ENCODE measurements around the gene EXOC6B. TPM values are rescaled to one million over a fixed set of nuclear protein-coding genes. Genes with fewer than 3 reads are reported as not detected.
A peak's percentile ranks its signal among the peaks of the same experiment; 100 is the strongest.

Gene EXOC6B
- total RNA-seq, 1 donor from 2014 or later = 104 TPM

GRCh38 chr2:72176281-72176680, 649.6 kb downstream of the EXOC6B start:
- no peaks in the 10 kb centered on the region for H3K9me3 Mint-ChIP-seq
- H3K4me1 Mint-ChIP-seq = peaks cover 11% of the 10 kb centered on the region
- no peak for TF ChIP-seq CTCF (IDR thresholded peaks at IDR 0.05; ENCODE audit: unreplicated experiment)
- no peak overlapping the region for H3K4me3 Mint-ChIP-seq
- H3K36me3 Mint-ChIP-seq = peaks cover 62% of the 10 kb centered on the region
- H3K27ac Mint-ChIP-seq = no peak overlapping the region
- no peak for DNase-seq (ENCODE audit: low spot score in 2 of 2, unreplicated experiment in 2 of 2)
- no peaks in the 10 kb centered on the region for H3K27me3 Mint-ChIP-seq (ENCODE audit: low read depth)

GRCh38 chr2:72175636-72176035, 650.2 kb downstream of the EXOC6B start:
- no peaks in the 10 kb centered on the region for H3K27me3 Mint-ChIP-seq (ENCODE audit: low read depth)
- no peak overlapping the region for H3K4me3 Mint-ChIP-seq
- peaks cover 4% of the 10 kb centered on the region for H3K9me3 Mint-ChIP-seq
- H3K4me1 Mint-ChIP-seq = peaks cover 11% of the 10 kb centered on the region
- H3K27ac Mint-ChIP-seq = no peak overlapping the region
- no peak for DNase-seq (ENCODE audit: low spot score in 2 of 2, unreplicated experiment in 2 of 2)
- peaks cover 64% of the 10 kb centered on the region for H3K36me3 Mint-ChIP-seq
- TF ChIP-seq CTCF (IDR thresholded peaks at IDR 0.05; ENCODE audit: unreplicated experiment) = no peak

- TF ChIP-seq CTCF (IDR thresholded peaks at IDR 0.05; ENCODE audit: unreplicated experiment) = no peak
- peaks cover 56% of the 10 kb centered on the region for H3K36me3 Mint-ChIP-seq
- no peak overlapping the region for H3K4me3 Mint-ChIP-seq
- H3K27ac Mint-ChIP-seq = peak overlapping the region; percentile 81
- H3K27me3 Mint-ChIP-seq (ENCODE audit: low read depth) = no peaks in the 10 kb centered on the region
- peaks cover 11% of the 10 kb centered on the region for H3K4me1 Mint-ChIP-seq
- H3K9me3 Mint-ChIP-seq = peaks cover 11% of the 10 kb centered on the region
- DNase-seq (ENCODE audit: low spot score in 2 of 2, unreplicated experiment in 2 of 2) = no peak
Observed at GRCh38 chr2:72173640-72174321, 652.1 kb downstream of the EXOC6B start.

GRCh38 chr2:72172478-72172877, 653.4 kb downstream of the EXOC6B start:
- H3K4me3 Mint-ChIP-seq = no peak overlapping the region
- H3K27ac Mint-ChIP-seq = no peak overlapping the region
- TF ChIP-seq CTCF (IDR thresholded peaks at IDR 0.05; ENCODE audit: unreplicated experiment) = no peak
- peaks cover 11% of the 10 kb centered on the region for H3K4me1 Mint-ChIP-seq
- peaks cover 18% of the 10 kb centered on the region for H3K9me3 Mint-ChIP-seq
- no peaks in the 10 kb centered on the region for H3K27me3 Mint-ChIP-seq (ENCODE audit: low read depth)
- no peak for DNase-seq (ENCODE audit: low spot score in 2 of 2, unreplicated experiment in 2 of 2)
- H3K36me3 Mint-ChIP-seq = peaks cover 48% of the 10 kb centered on the region

GRCh38 chr2:72166279-72166678, 659.6 kb downstream of the EXOC6B start:
- peaks cover 23% of the 10 kb centered on the region for H3K9me3 Mint-ChIP-seq
- DNase-seq (ENCODE audit: low spot score in 2 of 2, unreplicated experiment in 2 of 2) = no peak
- H3K4me1 Mint-ChIP-seq = peaks cover 17% of the 10 kb centered on the region
- no peak for TF ChIP-seq CTCF (IDR thresholded peaks at IDR 0.05; ENCODE audit: unreplicated experiment)
- H3K36me3 Mint-ChIP-seq = peaks cover 15% of the 10 kb centered on the region
- peak overlapping the region; percentile 60 for H3K27ac Mint-ChIP-seq
- no peaks in the 10 kb centered on the region for H3K27me3 Mint-ChIP-seq (ENCODE audit: low read depth)
- H3K4me3 Mint-ChIP-seq = no peak overlapping the region
